NCI-H526 treated with DMSO at 0.1 percent for 48 hours (cell line): ENCODE data around the gene CLCA4.

Experiments used
- DNase-seq: peaks from one replicate; lab custom pipeline; 2025; lab: John Stamatoyannopoulos, UW

CLCA4 gene

GRCh38 chr1:86618358-86618757, 71.5 kb downstream of the CLCA4 start:
- DNase-seq = no peak

- no peak for DNase-seq
These were observed 72.4 kb downstream of the CLCA4 start for GRCh38 chr1:86619313-86619712.

GRCh38 chr1:86621286-86621685, 74.4 kb downstream of the CLCA4 start:
- no peak for DNase-seq
